Duodenal mucosa (tissue), 2 donors: Measurements from ENCODE around the gene SDK1.

Source experiments
- H3K27ac ChIP-seq: one replicate; pipeline ENCODE4 v1.7.0; 2013; ENCODE audit warnings: low read depth, low read length
- H3K27me3 ChIP-seq, 2 donors: one replicate each; pipeline ENCODE4 v1.7.0; 2013; ENCODE audit warnings: low read length in 2 of 2, control low read depth in 1 of 2; ENCODE audit not compliant: insufficient read depth in 2 of 2, control insufficient read depth in 1 of 2
- H3K36me3 ChIP-seq, 2 donors: one replicate each; pipeline ENCODE4 v1.7.0; 2013; ENCODE audit warnings: low read length in 2 of 2, control low read depth in 1 of 2; ENCODE audit not compliant: insufficient read depth in 2 of 2, control insufficient read depth in 1 of 2
- H3K4me1 ChIP-seq, 2 donors: one replicate each; pipeline ENCODE4 v1.7.0; 2013; ENCODE audit warnings: low read length in 2 of 2, control low read depth in 1 of 2; ENCODE audit not compliant: insufficient read depth in 2 of 2, control insufficient read depth in 1 of 2
- H3K4me3 ChIP-seq, 2 donors: one replicate each; pipeline ENCODE4 v1.7.0; 2013; ENCODE audit warnings: low read length in 2 of 2, low read depth in 1 of 2
- H3K9ac ChIP-seq, 2 donors: one replicate each; pipeline ENCODE4 v1.7.0; 2013; ENCODE audit warnings: low read length in 2 of 2, low read depth in 1 of 2
- H3K9me3 ChIP-seq, 2 donors: one replicate each; pipeline ENCODE4 v1.7.0; 2013; ENCODE audit warnings: low read length in 2 of 2, control low read depth in 1 of 2; ENCODE audit not compliant: control insufficient read depth in 1 of 2

Gene SDK1

DNA sequence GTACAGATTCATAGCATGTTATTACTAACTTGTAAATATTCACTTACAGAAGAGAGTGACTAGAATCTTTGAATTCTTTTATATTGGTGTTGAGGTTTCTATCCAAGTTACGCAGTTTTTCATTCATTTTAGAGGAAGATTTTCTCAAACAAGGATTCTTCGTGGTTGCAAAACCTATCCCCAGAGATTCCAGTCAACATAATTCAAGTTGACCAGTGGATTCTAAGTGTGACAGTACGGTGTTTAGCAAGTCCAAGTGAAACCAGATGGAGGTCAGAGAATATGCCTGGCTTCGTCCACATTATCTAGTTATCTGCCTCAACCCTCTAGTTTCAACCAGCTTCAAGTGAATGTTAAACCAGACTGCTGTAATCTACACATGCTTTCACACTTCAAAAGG lies 131.9 kb downstream of the SDK1 start:
- Histone ChIP-seq H3K27ac (no peak overlapping the region), H3K9me3 (no peaks in the 10 kb centered on the region), H3K36me3 (no peaks in the 10 kb centered on the region), H3K4me1 (no peaks in the 10 kb centered on the region), H3K27me3 (no peaks in the 10 kb centered on the region), H3K9ac (no peak overlapping the region), H3K4me3 (no peak overlapping the region)

DNA sequence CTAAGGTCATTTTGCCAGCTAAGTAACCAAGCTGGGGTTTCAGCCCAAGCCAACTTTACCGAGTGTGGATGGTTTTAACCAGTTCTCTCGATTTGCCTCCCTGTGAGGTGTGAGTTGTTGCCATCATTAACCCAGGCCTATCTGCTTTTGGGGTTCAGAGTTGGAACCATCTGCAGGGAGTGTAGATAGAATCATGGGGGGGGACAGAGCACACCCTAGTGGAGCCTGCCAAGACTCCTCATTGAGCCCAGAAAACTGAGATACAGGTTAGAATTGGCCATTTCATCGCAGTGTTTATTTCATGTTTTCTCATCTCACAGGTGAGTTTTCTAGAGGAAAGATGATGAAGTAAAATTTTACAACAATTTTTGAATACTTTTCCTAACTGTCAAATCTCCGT lies 133.6 kb downstream of the SDK1 start:
- no peaks in the 10 kb centered on the region for H3K36me3 ChIP-seq
- H3K27ac ChIP-seq = no peak overlapping the region
- H3K4me3 ChIP-seq = no peak overlapping the region
- H3K9me3 ChIP-seq = no peaks in the 10 kb centered on the region
- no peak overlapping the region for H3K9ac ChIP-seq
- H3K27me3 ChIP-seq = no peaks in the 10 kb centered on the region
- no peaks in the 10 kb centered on the region for H3K4me1 ChIP-seq

DNA sequence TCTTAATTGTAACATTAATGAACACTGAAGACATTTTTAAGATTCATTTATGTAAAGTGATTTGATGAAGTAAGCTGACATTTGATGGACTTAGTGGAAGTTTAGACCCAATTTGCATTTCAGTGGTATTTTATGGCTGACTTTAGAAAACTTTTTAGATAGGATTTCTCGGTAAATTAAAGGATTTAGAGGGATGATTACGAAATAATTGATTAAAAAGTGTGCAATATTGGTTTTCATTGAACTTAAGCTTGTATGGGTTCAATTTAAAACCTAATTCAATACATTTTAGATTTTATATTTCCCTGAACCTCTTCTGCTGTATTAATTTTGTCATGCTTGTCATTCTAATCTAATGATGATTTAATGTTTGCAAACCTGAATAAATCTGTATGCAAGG lies 135.1 kb downstream of the SDK1 start:
- H3K4me1 ChIP-seq = no peaks in the 10 kb centered on the region
- H3K27ac ChIP-seq = no peak overlapping the region
- no peak overlapping the region for H3K4me3 ChIP-seq
- H3K36me3 ChIP-seq = no peaks in the 10 kb centered on the region
- no peaks in the 10 kb centered on the region for H3K9me3 ChIP-seq
- no peak overlapping the region for H3K9ac ChIP-seq
- no peaks in the 10 kb centered on the region for H3K27me3 ChIP-seq

DNA sequence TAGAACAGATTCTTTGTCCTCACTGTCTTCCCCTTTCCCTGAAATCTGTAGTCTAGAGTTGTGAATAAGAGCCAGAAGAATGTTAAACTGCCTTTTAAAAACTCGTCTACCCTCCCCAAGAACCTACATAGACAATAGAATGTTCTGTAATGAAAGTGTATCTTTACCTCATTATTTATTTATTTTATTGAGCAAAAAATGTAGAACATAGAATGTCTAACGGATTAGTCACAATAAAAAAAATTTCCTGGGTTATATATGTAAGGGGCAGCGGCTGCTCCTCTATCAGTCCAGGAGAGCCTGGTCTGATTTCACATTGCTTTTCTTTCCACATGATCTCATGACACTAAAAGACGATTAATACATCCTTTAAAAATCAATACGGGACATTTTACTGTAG lies 135.7 kb downstream of the SDK1 start:
- H3K9me3 ChIP-seq = no peaks in the 10 kb centered on the region

DNA sequence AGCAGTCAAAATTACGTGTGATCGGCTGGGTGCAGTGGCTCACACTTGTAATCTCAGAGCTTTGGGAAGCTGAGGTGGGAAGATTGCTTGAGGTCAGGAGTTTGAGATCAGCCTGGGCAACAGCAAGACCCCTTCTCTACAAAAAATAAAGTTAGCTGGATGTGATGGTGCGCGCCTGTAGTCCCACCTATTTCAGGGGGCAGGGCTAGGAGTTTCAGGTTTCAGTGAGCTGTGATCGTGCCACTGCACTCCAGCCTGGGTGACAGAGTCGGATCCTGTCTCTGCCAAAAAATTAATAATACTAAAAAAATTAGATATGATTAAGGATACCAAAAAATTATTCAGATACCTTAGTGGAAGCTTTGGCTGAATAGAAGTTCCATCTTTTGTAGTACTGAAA lies 136.4 kb downstream of the SDK1 start:
- no peaks in the 10 kb centered on the region for H3K4me1 ChIP-seq
- no peak overlapping the region for H3K27ac ChIP-seq
- H3K9ac ChIP-seq = no peak overlapping the region
- H3K9me3 ChIP-seq = no peaks in the 10 kb centered on the region
- H3K36me3 ChIP-seq = no peaks in the 10 kb centered on the region
- no peak overlapping the region for H3K4me3 ChIP-seq
- H3K27me3 ChIP-seq = no peaks in the 10 kb centered on the region

More for the DNA sequence above, 135.7 kb downstream of the SDK1 start:
- no peaks in the 10 kb centered on the region for H3K36me3 ChIP-seq
- H3K27me3 ChIP-seq = no peaks in the 10 kb centered on the region
- no peak overlapping the region for H3K27ac ChIP-seq
- H3K9ac ChIP-seq = no peak overlapping the region
- H3K4me1 ChIP-seq = no peaks in the 10 kb centered on the region
- H3K4me3 ChIP-seq = no peak overlapping the region

DNA sequence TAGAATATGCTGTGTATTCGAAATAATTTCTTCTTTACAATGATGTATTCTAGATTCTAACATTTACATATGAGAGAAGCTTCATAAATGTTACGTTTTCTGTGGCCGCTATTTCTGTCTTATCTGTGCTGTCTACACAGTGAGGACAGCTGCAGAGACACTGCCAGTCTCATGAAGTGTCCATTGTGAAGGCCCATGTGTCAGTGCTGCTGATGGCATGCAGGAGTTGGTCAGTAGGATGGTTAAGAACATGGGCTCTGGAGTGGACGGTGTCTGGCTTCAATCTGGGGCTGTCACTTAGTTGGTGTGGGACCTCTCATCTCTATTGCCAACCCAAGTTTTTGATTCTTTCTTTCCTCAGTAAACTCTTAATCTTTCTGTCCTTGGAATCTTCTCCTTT lies 137.3 kb downstream of the SDK1 start:
- Histone ChIP-seq H3K4me1 (no peaks in the 10 kb centered on the region), H3K4me3 (no peak overlapping the region)

DNA sequence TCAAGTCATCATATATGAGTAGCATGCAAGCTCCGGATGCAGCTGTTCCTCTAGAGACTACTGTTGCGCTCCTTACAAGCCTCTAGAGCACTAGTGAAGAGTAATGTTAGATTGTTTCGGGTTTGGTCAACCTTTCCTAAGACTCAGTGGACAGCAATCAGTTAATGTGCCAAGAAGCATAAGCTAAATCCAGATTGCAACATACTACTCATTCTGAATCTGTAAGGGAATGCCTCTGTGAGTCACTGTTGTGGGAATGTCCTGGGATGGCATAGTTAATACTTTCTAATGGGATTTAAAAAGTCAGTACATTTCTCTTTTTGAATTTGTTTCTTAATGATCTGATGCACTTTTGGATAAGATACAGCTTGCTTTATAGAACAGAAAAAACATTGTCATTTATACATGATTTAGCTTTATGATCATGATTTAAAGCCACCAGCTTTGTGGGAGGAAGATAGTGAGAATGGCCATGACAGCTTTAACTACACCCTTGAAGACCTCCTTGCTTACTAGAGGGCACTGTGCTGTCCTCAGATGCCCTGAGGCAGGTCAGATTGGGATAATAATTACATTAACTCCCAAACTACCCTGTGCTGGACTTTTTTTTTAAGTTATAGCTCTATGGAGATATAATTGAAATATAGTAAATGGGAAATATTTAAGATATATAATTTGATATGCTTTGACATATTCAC lies 138.4 kb downstream of the SDK1 start:
- Histone ChIP-seq H3K9ac (no peak overlapping the region), H3K4me3 (no peak overlapping the region), H3K36me3 (no peaks in the 10 kb centered on the region), H3K27me3 (no peaks in the 10 kb centered on the region), H3K9me3 (no peaks in the 10 kb centered on the region), H3K4me1 (no peaks in the 10 kb centered on the region), H3K27ac (no peak overlapping the region)

More for the DNA sequence above, 137.3 kb downstream of the SDK1 start:
- no peaks in the 10 kb centered on the region for H3K36me3 ChIP-seq
- H3K27me3 ChIP-seq = no peaks in the 10 kb centered on the region
- H3K9ac ChIP-seq = no peak overlapping the region
- no peaks in the 10 kb centered on the region for H3K9me3 ChIP-seq
- no peak overlapping the region for H3K27ac ChIP-seq

DNA sequence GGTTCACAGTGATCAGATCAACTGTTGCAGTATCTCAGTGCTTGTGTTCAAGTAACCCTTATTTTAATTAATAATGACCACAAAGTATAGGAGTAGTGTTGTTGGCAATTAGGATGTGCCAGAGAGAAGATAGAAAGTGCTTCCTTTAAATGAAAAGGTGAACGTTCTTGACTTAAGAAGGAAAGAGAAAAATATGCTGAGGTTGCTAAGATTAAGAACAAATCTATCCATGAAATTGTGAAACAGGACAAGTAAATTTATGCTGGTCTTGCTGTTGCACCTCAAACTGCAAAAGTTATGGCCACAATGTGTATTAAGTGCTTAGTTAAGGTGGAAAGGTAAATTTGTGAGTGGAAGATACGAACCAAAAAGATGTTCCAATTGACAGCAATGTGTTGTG lies 139.5 kb downstream of the SDK1 start:
- no peak overlapping the region for H3K4me3 ChIP-seq
- no peaks in the 10 kb centered on the region for H3K27me3 ChIP-seq
- H3K27ac ChIP-seq = no peak overlapping the region
- H3K9me3 ChIP-seq = no peaks in the 10 kb centered on the region
- no peak overlapping the region for H3K9ac ChIP-seq
- no peaks in the 10 kb centered on the region for H3K36me3 ChIP-seq
- H3K4me1 ChIP-seq = no peaks in the 10 kb centered on the region

DNA sequence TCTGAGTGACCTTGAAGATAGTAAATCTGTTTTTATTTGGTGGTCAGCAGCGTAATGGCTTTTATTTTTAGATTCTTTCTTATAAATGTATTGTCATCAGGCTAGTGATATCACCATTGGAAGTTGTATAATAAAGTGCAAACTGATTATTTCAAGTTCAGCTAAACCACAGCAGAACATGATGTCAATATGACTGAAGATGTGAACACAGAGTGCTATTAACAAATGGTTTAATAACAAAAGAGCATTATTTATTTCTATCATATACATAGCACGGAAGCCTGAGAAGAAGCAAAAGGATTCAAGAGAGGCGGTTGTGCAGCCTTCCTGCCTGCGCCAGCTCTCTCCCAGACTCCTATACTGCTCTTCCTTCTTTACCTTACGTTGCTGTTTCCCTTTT lies 142.7 kb downstream of the SDK1 start:
- no peaks in the 10 kb centered on the region for H3K27me3 ChIP-seq
- H3K9me3 ChIP-seq = peaks cover 2 to 11% of the 10 kb centered on the region in 2 donors
- no peaks in the 10 kb centered on the region for H3K4me1 ChIP-seq
- no peak overlapping the region for H3K27ac ChIP-seq
- no peak overlapping the region for H3K9ac ChIP-seq
- H3K36me3 ChIP-seq = no peaks in the 10 kb centered on the region
- H3K4me3 ChIP-seq = no peak overlapping the region

DNA sequence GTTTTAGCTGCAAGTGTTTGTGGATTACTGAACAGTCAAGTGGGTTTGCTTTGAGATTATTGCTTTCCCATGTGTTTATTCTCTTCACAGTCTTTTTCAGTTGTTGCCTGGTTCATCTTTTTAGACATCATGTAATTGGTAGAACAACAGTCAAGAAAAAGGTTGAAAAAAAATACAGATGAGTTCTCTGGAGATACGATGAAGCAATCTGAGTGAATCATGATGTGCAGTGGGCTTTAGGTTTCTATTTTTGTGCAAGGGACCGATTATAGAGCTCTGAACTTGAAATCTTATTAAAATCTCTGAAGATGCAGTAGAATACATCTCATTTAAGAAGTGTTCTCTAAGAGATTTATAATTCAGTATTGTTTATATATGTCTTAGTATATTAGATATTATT lies 145.7 kb downstream of the SDK1 start:
- Histone ChIP-seq H3K9ac (no peak overlapping the region), H3K4me1 (no peaks in the 10 kb centered on the region), H3K9me3 (peaks cover 2 to 11% of the 10 kb centered on the region in 2 donors), H3K27me3 (no peaks in the 10 kb centered on the region), H3K4me3 (no peak overlapping the region), H3K36me3 (no peaks in the 10 kb centered on the region), H3K27ac (no peak overlapping the region)

DNA sequence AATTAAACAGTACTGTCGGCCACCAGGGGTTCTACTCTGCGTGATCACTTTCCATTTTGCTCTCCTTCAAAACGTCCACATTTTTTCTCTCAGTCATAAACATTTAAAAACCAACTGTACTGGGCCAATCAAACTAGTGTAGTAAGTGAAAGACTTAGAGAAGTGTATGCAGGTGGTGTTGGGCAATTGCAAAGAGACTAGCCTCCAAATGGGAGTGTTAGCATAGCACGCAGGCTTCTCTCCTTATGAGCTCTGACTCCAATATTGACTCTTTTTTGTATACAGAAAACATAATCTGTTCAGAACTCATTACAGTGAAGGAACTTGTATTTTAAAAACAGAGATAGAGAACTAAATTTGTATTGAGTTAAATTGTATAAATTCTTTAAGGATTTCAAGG lies 150.6 kb downstream of the SDK1 start:
- peaks cover 0 to 3% of the 10 kb centered on the region in 2 donors for H3K9me3 ChIP-seq
- H3K4me3 ChIP-seq = no peak overlapping the region
- H3K9ac ChIP-seq = no peak overlapping the region
- H3K27me3 ChIP-seq = peaks cover 0 to 5% of the 10 kb centered on the region in 2 donors
- no peaks in the 10 kb centered on the region for H3K4me1 ChIP-seq
- H3K36me3 ChIP-seq = no peaks in the 10 kb centered on the region
- no peak overlapping the region for H3K27ac ChIP-seq
